GM13977 (cell line): ENCODE results near the gene TFAP2E.

ENCODE experiments used
- DNase-seq: peaks from one replicate; pipeline ENCODE4 v3.0.0; 2012; ENCODE audit warnings: low spot score
- CTCF ChIP-seq: IDR thresholded peaks from 2 replicates; pipeline ENCODE4 v1.5.1; 2012; ENCODE audit warnings: mild to moderate bottlenecking, control low read depth; ENCODE audit not compliant: insufficient read depth; ENCODE audit errors: extremely low read depth, missing control alignments
- in situ Hi-C: fragments of 300-500 bp; cut with MboI; formaldehyde crosslinking; loops from one replicate; pipeline ENCODE4 v1.12.0; 2022; ENCODE audit warnings: low sequenced_read_pairs, low pct_unique_long_range_greater_than_20kb, mixed read lengths, inconsistent platforms; ENCODE audit not compliant: unreplicated experiment

The TFAP2E gene

GRCh38 chr1:35603468-35603867 lies 30.4 kb downstream of the TFAP2E start:
- no peak for TF ChIP-seq CTCF
- DNase-seq, result no peak
- in situ Hi-C loops, result no loop called here

- in situ Hi-C loops, result no loop called here
- TF ChIP-seq CTCF, result no peak
Measured at GRCh38 chr1:35603941-35604340, 30.8 kb downstream of the TFAP2E start.

GRCh38 chr1:35605071-35605866 lies 32.2 kb downstream of the TFAP2E start:
- no peak for TF ChIP-seq CTCF
- in situ Hi-C loops, result no loop called here
- no peak for DNase-seq

More at GRCh38 chr1:35603941-35604340, 30.8 kb downstream of the TFAP2E start:
- no peak for DNase-seq

- in situ Hi-C loops, result no loop called here
- DNase-seq, result no peak
- TF ChIP-seq CTCF, result no peak
Measured at GRCh38 chr1:35605867-35606182, 32.7 kb downstream of the TFAP2E start.

- DNase-seq, result no peak
- no peak for TF ChIP-seq CTCF
- in situ Hi-C loops, result no loop called here
Measured at GRCh38 chr1:35611655-35612054, 38.5 kb downstream of the TFAP2E start.

- no peak for TF ChIP-seq CTCF
Measured at GRCh38 chr1:35615440-35615839, 42.3 kb downstream of the TFAP2E start.

More at GRCh38 chr1:35615440-35615839, 42.3 kb downstream of the TFAP2E start:
- in situ Hi-C loops, result no loop called here
- DNase-seq, result no peak
